BE2C (cell line): ENCODE results near the gene LYST.
"Not testable (repeated sequence)": the region's sequence is repeated elsewhere in the genome, so short reads cannot be mapped to it uniquely, and the experiment has no call there.

Experiments
- DNase-seq: peaks from one replicate; pipeline ENCODE4 v3.0.0-alpha.2; 2020
- H3K27me3 ChIP-seq: fragments of 250-450 bp; sonication (Bioruptor Pico); 2 replicates; pipeline ENCODE4 v1.5.1; 2020; ENCODE audit warnings: mild to moderate bottlenecking
- H3K36me3 ChIP-seq: fragments of 250-450 bp; sonication (Bioruptor Pico); 2 replicates; pipeline ENCODE4 v1.5.1; 2020; ENCODE audit warnings: mild to moderate bottlenecking
- H3K4me1 ChIP-seq: fragments of 250-450 bp; sonication (Bioruptor Pico); 2 replicates; pipeline ENCODE4 v1.5.1; 2020
- H3K4me3 ChIP-seq: 2 replicates; pipeline ENCODE4 v1.5.1; 2011; ENCODE audit warnings: low read depth, low read length
- H3K9me3 ChIP-seq: fragments of 250-450 bp; sonication (Bioruptor Pico); 2 replicates; pipeline ENCODE4 v1.5.1; 2020
- TF ChIP-seq, protein P1 (sequence below): IDR thresholded peaks from 2 replicates; pipeline ENCODE4 v1.5.1; 2012; ENCODE audit warnings: mild to moderate bottlenecking, low read depth, low read length

Gene LYST

DNA sequence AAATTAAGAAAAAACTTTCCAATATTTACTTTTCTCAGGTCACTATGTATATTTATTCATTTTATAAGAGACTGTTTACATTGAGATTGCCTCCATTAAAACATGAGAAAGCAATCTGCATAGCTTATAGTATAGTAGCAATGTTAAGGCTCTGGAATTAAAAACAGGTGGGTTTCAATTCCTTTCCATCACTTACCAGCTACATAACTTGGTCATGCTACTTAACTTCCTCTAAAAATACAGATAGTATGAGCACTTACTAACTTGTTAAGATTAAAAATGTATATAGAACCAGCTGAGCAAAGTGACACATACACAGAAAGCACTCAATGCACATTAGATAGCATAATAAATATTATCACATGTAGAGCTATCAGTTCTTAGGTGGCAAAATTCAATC, 76.6 kb downstream of the LYST start:
- Histone ChIP-seq H3K27me3 (no peaks in the 10 kb centered on the region), H3K9me3 (no peaks in the 10 kb centered on the region), H3K4me1 (no peaks in the 10 kb centered on the region), H3K36me3 (no peaks in the 10 kb centered on the region), H3K4me3 (no peak overlapping the region)
- TF ChIP-seq, protein P1, sequence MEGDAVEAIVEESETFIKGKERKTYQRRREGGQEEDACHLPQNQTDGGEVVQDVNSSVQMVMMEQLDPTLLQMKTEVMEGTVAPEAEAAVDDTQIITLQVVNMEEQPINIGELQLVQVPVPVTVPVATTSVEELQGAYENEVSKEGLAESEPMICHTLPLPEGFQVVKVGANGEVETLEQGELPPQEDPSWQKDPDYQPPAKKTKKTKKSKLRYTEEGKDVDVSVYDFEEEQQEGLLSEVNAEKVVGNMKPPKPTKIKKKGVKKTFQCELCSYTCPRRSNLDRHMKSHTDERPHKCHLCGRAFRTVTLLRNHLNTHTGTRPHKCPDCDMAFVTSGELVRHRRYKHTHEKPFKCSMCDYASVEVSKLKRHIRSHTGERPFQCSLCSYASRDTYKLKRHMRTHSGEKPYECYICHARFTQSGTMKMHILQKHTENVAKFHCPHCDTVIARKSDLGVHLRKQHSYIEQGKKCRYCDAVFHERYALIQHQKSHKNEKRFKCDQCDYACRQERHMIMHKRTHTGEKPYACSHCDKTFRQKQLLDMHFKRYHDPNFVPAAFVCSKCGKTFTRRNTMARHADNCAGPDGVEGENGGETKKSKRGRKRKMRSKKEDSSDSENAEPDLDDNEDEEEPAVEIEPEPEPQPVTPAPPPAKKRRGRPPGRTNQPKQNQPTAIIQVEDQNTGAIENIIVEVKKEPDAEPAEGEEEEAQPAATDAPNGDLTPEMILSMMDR = no peak
- no peak for DNase-seq

- H3K4me3 ChIP-seq, H3K9me3 ChIP-seq, H3K27me3 ChIP-seq, H3K36me3 ChIP-seq, H3K4me1 ChIP-seq, DNase-seq: not testable (repeated sequence)
Measured at GRCh38 chr1:235786227-235786898, 80.3 kb downstream of the LYST start.

DNA sequence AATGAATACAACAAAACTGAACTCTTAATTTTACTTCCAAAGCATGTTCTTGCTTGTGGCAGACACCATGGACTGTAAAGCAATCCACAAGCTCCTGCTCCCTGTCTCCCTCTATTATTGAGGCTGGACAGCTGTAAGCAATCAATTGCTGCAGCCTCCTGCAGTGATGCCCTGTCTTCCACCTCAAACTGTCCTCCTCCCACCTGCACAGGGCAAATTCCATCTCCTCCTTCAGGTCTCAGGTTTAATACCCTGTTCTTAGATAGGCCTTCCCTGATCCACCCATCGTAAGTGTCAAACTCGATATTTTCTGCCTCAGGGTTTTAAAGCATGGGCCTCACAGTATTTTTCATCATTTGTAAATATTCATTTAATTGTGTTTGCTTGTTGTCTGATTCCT, 81.8 kb downstream of the LYST start:
- Histone ChIP-seq H3K27me3 (no peaks in the 10 kb centered on the region), H3K4me1 (no peaks in the 10 kb centered on the region; the same call in 1 of the 2 replicates), H3K9me3 (no peaks in the 10 kb centered on the region), H3K4me3 (no peak overlapping the region), H3K36me3 (no peaks in the 10 kb centered on the region)
- DNase-seq = no peak
- TF ChIP-seq, protein P1 = no peak

DNA sequence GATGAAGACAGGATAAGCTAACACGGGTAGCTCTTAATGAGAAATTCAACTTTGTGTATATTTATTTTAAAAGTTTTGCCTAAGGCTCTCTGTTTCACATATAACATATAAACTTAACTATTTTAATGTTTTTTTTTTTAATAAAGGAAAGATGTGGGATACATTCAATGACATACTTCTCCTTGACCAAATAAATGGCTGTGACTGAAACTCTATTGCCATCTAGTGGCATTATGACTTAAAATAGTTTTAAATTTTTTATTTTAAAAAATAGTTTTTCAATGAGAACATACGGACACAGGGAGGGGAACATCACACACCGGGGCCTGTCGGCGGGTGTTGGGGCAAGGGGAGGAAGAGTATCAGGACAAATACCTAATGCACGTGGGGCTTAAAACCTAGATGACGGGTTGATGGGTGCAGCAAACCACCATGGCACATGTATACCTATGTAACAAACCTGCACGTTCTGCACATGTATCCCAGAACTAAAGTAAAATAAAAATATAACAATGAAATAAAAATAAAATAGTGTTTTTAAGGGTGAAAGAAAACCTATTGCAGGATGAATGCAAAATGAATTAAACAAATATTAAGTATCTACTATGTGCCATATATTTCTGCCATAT, 83.4 kb downstream of the LYST start:
- no peaks in the 10 kb centered on the region; the same call in 1 of the 2 replicates for H3K4me1 ChIP-seq
- no peaks in the 10 kb centered on the region for H3K9me3 ChIP-seq
- H3K27me3 ChIP-seq = no peaks in the 10 kb centered on the region
- no peak overlapping the region for H3K4me3 ChIP-seq
- TF ChIP-seq, protein P1 = peak; percentile 53
- DNase-seq = no peak
- H3K36me3 ChIP-seq = no peaks in the 10 kb centered on the region

GRCh38 chr1:235782601-235783000, 84.1 kb downstream of the LYST start:
- no peaks in the 10 kb centered on the region for H3K36me3 ChIP-seq
- DNase-seq = no peak
- TF ChIP-seq, protein P1 = no peak
- no peaks in the 10 kb centered on the region for H3K9me3 ChIP-seq
- H3K4me3 ChIP-seq = no peak overlapping the region
- no peaks in the 10 kb centered on the region for H3K27me3 ChIP-seq
- no peaks in the 10 kb centered on the region; the same call in 1 of the 2 replicates for H3K4me1 ChIP-seq

DNA sequence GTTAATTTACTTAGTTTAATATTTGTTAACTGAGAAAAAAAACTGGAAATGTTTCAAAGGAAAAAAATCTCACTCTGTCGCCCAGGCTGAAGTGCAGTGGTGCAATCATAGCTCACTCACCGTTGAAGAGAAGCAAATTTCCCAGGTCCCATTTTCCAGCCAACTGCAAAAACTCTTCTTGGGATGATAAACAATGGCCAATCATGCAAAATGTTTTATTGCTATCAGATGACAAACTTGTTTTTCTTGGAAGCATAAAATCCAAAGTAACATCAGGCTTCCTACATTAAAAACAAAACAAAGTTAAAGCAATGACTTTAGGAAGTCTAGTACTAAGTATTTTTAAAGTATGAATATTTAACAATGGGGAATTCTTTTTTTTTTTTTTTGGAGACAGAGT, 84.9 kb downstream of the LYST start:
- no peaks in the 10 kb centered on the region for H3K27me3 ChIP-seq
- DNase-seq = no peak
- no peaks in the 10 kb centered on the region for H3K36me3 ChIP-seq
- TF ChIP-seq, protein P1 = no peak
- no peak overlapping the region for H3K4me3 ChIP-seq
- H3K4me1 ChIP-seq = no peaks in the 10 kb centered on the region; the same call in 1 of the 2 replicates
- no peaks in the 10 kb centered on the region for H3K9me3 ChIP-seq
